Measurements from ENCODE around the gene CRLF1.

GRCh38 chr19:18626906-18627305 lies 20.3 kb upstream of the CRLF1 start:
- TF ChIP-seq POLR2A (IDR thresholded peaks at IDR 0.05; ENCODE audit: low read length) (no peak), GATA1 (IDR thresholded peaks at IDR 0.05; ENCODE audit: low read depth, low read length) (no peak)

All from erythroblast (primary cell).